Upper lobe of left lung (tissue), 6 donors: ENCODE results near the gene USH1G. TPM values are rescaled to one million over a fixed set of nuclear protein-coding genes. Genes with fewer than 3 reads are reported as not detected.

ENCODE experiments used
- ATAC-seq, 2 donors: fragments of 200-7000 bp; cut with Tn5 transposase; one replicate each; pipeline ENCODE4 v1.9.1; 2022; ENCODE audit warnings: mild to moderate bottlenecking in 2 of 2, moderate library complexity in 2 of 2; ENCODE audit not compliant: low FRiP score in 2 of 2
- DNase-seq, 2 donors: peaks; one replicate each; pipeline ENCODE4 v3.0.0-alpha.2; 2019 to 2020
- H3K27ac ChIP-seq, 4 donors: fragments of 200-600 bp; sonication (generic); one replicate each; pipeline ENCODE4 v1.5.1; 2016 to 2019
- H3K27me3 ChIP-seq, 4 donors: fragments of 200-600 bp; sonication (generic); one replicate each; pipeline ENCODE4 v1.5.1; 2017 to 2019
- H3K36me3 ChIP-seq, 4 donors: fragments of 200-600 bp; sonication (generic); one replicate each; pipeline ENCODE4 v1.5.1; 2016 to 2019
- H3K4me1 ChIP-seq, 4 donors: fragments of 200-600 bp; sonication (generic); one replicate each; pipeline ENCODE4 v1.5.1; 2018 to 2019
- H3K4me3 ChIP-seq, 4 donors: fragments of 200-600 bp; sonication (generic); one replicate each; pipeline ENCODE4 v1.5.1; 2017 to 2019; ENCODE audit warnings: mild to moderate bottlenecking in 2 of 4, moderate library complexity in 1 of 4
- H3K9me3 ChIP-seq, 4 donors: fragments of 200-600 bp; sonication (generic); one replicate each; pipeline ENCODE4 v1.5.1; 2018 to 2019
- EP300 ChIP-seq, 4 donors: sonication (generic); formaldehyde crosslinking; IDR thresholded peaks; one replicate each; pipeline ENCODE4 v1.5.1; 2017; ENCODE audit warnings: antibody characterized with exemption in 4 of 4, control low read depth in 2 of 4
- POLR2A ChIP-seq, 4 donors: fragments of 450-650 bp; IDR thresholded peaks; one replicate each; pipeline ENCODE4 v1.5.1; 2016 to 2017; ENCODE audit warnings: antibody characterized with exemption in 4 of 4, mild to moderate bottlenecking in 2 of 4
- POLR2AphosphoS5 ChIP-seq, 2 donors: sonication (generic); formaldehyde crosslinking; IDR thresholded peaks; one replicate each; pipeline ENCODE4 v1.5.1; 2017; ENCODE audit warnings: antibody characterized with exemption in 2 of 2
- WGBS, 2 donors: methylation state at CpG; one replicate each; pipeline ENCODE4 v1.1.5; 2017 to 2018; 5-methylcytosine and 5-hydroxymethylcytosine counted together
- total RNA-seq, 6 donors: library from RNA; depleted of rRNA in 4 of 6; stranded (reverse); fragments of >200 nt in 4 of 6; gene quantifications; one replicate each; pipeline versions ENCODE4 v1.1.0 to v1.2.1, GENCODE V29; 2016 to 2021
- TF ChIP-seq, protein P1 (sequence below), 6 experiments: fragments of 450-650 bp in 4 of 6; fragments of 200-600 bp in 2 of 6; sonication (generic) in 2 of 6; IDR thresholded peaks; one replicate each; pipeline ENCODE4 v1.5.1; 2016 to 2019; ENCODE audit warnings: antibody characterized with exemption in 6 of 6
- donor health status: DM: no; HTN: no; CAD: no; lungs with moderate emphysema.
- donor health status: DM: no; HTN: yes; CAD: no; lungs with severe emphysema.

USH1G gene
- under 1 TPM in 1 of 6 donors, not detected in 5; 0.13 TPM for total RNA-seq

- Histone ChIP-seq H3K4me3 (peak within 1 kb of the TSS in 3 of 4 donors; percentile 23 to 43 (median 40)), H3K27ac (no peak within 1 kb of the TSS), H3K36me3 (no peaks in the 10 kb centered on the region), H3K4me1 (peaks cover 22 to 23% (median 22%) of the 10 kb centered on the region in 4 donors), H3K9me3 (no peaks in the 10 kb centered on the region), H3K27me3 (peaks cover 0 to 46% (median 20%) of the 10 kb centered on the region in 4 donors)
- DNase-seq (peak in 1 of 2 donors; percentile 75), ATAC-seq (peak in 1 of 2 donors; percentile 12)
- no peak for TF ChIP-seq POLR2A (IDR thresholded peaks at IDR 0.05)
- TF ChIP-seq, protein P1, sequence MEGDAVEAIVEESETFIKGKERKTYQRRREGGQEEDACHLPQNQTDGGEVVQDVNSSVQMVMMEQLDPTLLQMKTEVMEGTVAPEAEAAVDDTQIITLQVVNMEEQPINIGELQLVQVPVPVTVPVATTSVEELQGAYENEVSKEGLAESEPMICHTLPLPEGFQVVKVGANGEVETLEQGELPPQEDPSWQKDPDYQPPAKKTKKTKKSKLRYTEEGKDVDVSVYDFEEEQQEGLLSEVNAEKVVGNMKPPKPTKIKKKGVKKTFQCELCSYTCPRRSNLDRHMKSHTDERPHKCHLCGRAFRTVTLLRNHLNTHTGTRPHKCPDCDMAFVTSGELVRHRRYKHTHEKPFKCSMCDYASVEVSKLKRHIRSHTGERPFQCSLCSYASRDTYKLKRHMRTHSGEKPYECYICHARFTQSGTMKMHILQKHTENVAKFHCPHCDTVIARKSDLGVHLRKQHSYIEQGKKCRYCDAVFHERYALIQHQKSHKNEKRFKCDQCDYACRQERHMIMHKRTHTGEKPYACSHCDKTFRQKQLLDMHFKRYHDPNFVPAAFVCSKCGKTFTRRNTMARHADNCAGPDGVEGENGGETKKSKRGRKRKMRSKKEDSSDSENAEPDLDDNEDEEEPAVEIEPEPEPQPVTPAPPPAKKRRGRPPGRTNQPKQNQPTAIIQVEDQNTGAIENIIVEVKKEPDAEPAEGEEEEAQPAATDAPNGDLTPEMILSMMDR (IDR thresholded peaks at IDR 0.05) = no peak
- no peak for TF ChIP-seq EP300 (IDR thresholded peaks at IDR 0.05)
- TF ChIP-seq POLR2AphosphoS5 (IDR thresholded peaks at IDR 0.05) = no peak
- WGBS, 2 donors = 6 to 45% methylated on average over 5 to 43 of the region's 57 CpGs
Measured at GRCh38 chr17:74922694-74923537, at the start of gene USH1G. Gene USH1G (minus strand): TSS chr17:74923255. CDS start chr17:74923073, 182 bp downstream.

GRCh38 chr17:74972107-74972972, 49.3 kb upstream of the USH1G start, which contains the start of gene HID1:
Gene HID1 (minus strand): TSS chr17:74972759. CDS start chr17:74972656, 103 bp downstream.
- DNase-seq (peak; percentile 86 to 96), ATAC-seq (peak; percentile 28 to 83)
- H3K4me3 ChIP-seq = peak within 1 kb of the TSS; percentile 73 to 91 (median 78)
- TF ChIP-seq POLR2AphosphoS5 (IDR thresholded peaks at IDR 0.05) (peak in 1 of 2 donors; percentile 43), EP300 (IDR thresholded peaks at IDR 0.05) (no peak), POLR2A (IDR thresholded peaks at IDR 0.05) (peak in 1 of 4 donors; percentile 51)
- TF ChIP-seq, protein P1 (IDR thresholded peaks at IDR 0.05) = no peak
- WGBS, 2 donors = 0 to 1% methylated on average over 22 to 55 of the region's 95 CpGs
- H3K36me3 ChIP-seq = no peaks in the 10 kb centered on the region
- H3K27me3 ChIP-seq = peaks cover 0 to 10% (median 7%) of the 10 kb centered on the region in 4 donors
- no peaks in the 10 kb centered on the region for H3K9me3 ChIP-seq
- peak within 1 kb of the TSS; percentile 64 to 82 (median 78) for H3K27ac ChIP-seq
- peaks cover 25 to 47% (median 32%) of the 10 kb centered on the region in 4 donors for H3K4me1 ChIP-seq

DNA sequence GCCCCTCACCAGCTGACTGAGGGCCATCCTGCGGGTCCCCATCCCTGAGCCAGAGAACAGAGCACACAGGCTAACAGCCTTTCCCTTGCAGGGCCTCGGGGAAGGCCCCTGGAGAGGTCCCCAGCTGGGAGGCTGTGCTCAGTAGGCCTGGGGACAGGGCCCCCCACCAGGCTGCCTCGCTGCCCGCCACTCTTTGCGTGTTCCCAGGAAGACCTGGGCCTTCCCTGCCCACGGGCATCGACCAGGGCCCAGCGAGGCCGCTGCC, 48.7 kb upstream of the USH1G start:
- TF ChIP-seq POLR2AphosphoS5 (IDR thresholded peaks at IDR 0.05) (no peak), EP300 (IDR thresholded peaks at IDR 0.05) (no peak)
- WGBS, 2 donors = 23 to 30% methylated on average over 2 to 8 of the region's 9 CpGs
- ATAC-seq (peak in 1 of 2 donors; percentile 3), DNase-seq (no peak)
- Histone ChIP-seq H3K36me3 (no peaks in the 10 kb centered on the region), H3K4me1 (peaks cover 25 to 47% (median 32%) of the 10 kb centered on the region in 4 donors), H3K9me3 (no peaks in the 10 kb centered on the region), H3K4me3 (peak overlapping the region; percentile 73 to 91 (median 78)), H3K27me3 (peaks cover 0 to 10% (median 7%) of the 10 kb centered on the region in 4 donors), H3K27ac (peak overlapping the region; percentile 64 to 82 (median 78))

DNA sequence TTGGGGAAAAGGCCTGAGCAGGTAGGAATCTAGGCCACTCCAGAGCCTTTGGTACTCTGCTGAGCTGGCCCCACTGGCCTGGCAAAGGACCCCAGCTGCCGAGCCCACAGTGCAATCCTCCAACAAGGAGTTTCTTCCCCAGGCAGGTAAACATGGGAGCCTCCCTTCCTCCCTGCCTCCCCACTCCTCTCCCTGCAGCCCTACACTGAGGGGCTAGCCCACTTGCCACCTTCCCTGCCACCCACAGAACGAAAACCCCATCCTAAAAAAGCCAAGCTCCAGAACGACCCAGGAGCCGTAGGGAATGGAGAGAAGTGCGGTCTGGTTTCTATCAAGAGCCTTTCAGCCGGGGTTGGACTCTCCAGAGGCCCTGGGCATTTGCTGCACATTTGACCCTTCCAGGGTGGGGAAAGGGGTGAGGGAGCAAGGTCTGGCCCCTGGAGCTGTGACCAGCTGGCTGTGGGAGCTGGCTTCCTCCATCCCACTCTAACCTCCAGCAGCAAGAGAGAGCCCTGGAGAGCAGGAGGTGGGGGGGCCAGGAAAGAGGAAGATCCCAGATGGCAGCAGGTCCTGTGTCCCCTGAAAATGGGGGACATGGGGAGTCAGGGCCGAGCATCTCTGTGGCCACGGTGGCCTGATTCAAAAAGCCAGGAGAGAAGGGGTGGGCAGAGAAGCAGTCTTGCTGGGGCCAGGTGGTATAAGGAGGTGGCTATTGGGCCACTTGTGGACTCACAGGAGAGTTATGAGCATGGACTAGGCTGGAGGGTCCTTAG, 48.2 kb upstream of the USH1G start:
- Histone ChIP-seq H3K4me3 (peak overlapping the region; percentile 73 to 91 (median 78)), H3K27me3 (peaks cover 0 to 10% (median 7%) of the 10 kb centered on the region in 4 donors), H3K4me1 (peaks cover 25 to 47% (median 32%) of the 10 kb centered on the region in 4 donors), H3K27ac (peak overlapping the region; percentile 64 to 82 (median 78)), H3K36me3 (no peaks in the 10 kb centered on the region), H3K9me3 (no peaks in the 10 kb centered on the region)
- WGBS, 2 donors = 56 to 67% methylated on average over 5 to 8 of the region's 8 CpGs
- TF ChIP-seq EP300 (IDR thresholded peaks at IDR 0.05) (no peak), POLR2A (IDR thresholded peaks at IDR 0.05) (no peak), POLR2AphosphoS5 (IDR thresholded peaks at IDR 0.05) (no peak)
- TF ChIP-seq, protein P1 (IDR thresholded peaks at IDR 0.05) = no peak
- ATAC-seq (no peak), DNase-seq (no peak)
